ENCODE results near the gene CAMK2A. TPM values are rescaled to one million over a fixed set of nuclear protein-coding genes. Genes with fewer than 3 reads are reported as not detected.

Gene CAMK2A
- total and polyA plus RNA-seq, 2 experiments from 2014 or later = 0.18 TPM; not detected in 1

GRCh38 chr5:150242251-150242894 lies 47.2 kb downstream of the CAMK2A start (continued):
- TF ChIP-seq EZH2 (IDR thresholded peaks at IDR 0.05; ENCODE audit: low read depth, unreplicated experiment) = no peak
- TF ChIP-seq EZH2phosphoT487 (IDR thresholded peaks at IDR 0.05; ENCODE audit: unreplicated experiment) = no peak
- TF ChIP-seq REST (IDR thresholded peaks at IDR 0.05; ENCODE audit: unreplicated experiment) = no peak
- no peak for TF ChIP-seq NANOG (IDR thresholded peaks at IDR 0.05; ENCODE audit: borderline replicate concordance)
- TF ChIP-seq POLR2AphosphoS5 (IDR thresholded peaks at IDR 0.05; ENCODE audit: low read depth) = no peak

GRCh38 chr5:150241298-150242160 lies 48.0 kb downstream of the CAMK2A start:
- H3K27ac Mint-ChIP-seq = no peak overlapping the region
- Histone ChIP-seq H3K79me2 (replicated peaks; ENCODE audit: insufficient read depth) (no peaks in the 10 kb centered on the region), H3F3A (replicated peaks; ENCODE audit: low read depth) (no peaks in the 10 kb centered on the region), H3K4me3 (no peak overlapping the region), H4K20me1 (replicated peaks; ENCODE audit: insufficient read depth) (no peaks in the 10 kb centered on the region), H3K4me1 (ENCODE audit: insufficient read depth) (no peaks in the 10 kb centered on the region), H3K9me2 (ENCODE audit: insufficient read depth) (no peaks in the 10 kb centered on the region), H3K27ac (ENCODE audit: low read depth) (no peak overlapping the region), H3K27me3 (ENCODE audit: insufficient read depth) (no peaks in the 10 kb centered on the region), H2AFZ (no peak overlapping the region), H3K4me2 (no peak overlapping the region), H3K36me3 (ENCODE audit: insufficient read depth) (no peaks in the 10 kb centered on the region)
- no peak for DNase-seq (ENCODE audit: low spot score)
- H3K9me3 Mint-ChIP-seq = no peaks in the 10 kb centered on the region
- H3K36me3 Mint-ChIP-seq (ENCODE audit: low read depth) = no peaks in the 10 kb centered on the region
- peaks cover 3% of the 10 kb centered on the region; the same call in 1 of the 3 replicates for H3K4me1 Mint-ChIP-seq
- peak; percentile 41 for ATAC-seq
- peaks cover 4% of the 10 kb centered on the region for H3K27me3 Mint-ChIP-seq (ENCODE audit: insufficient read depth, low read depth, poor library complexity)
- no peak overlapping the region for H3K4me3 Mint-ChIP-seq
- no peak for TF ChIP-seq CTCF (conservative IDR thresholded peaks at IDR 0.05; ENCODE audit: low read depth in 2 of 2)
- no peak for TF ChIP-seq ZNF331 (CRISPR knock-in tag; IDR thresholded peaks at IDR 0.05; ENCODE audit: low read depth)
- TF ChIP-seq JUNB (IDR thresholded peaks at IDR 0.05; ENCODE audit: unreplicated experiment) = no peak
- no peak for TF ChIP-seq CREB1 (CRISPR knock-in tag; IDR thresholded peaks at IDR 0.05; ENCODE audit: low read depth)
- no peak for TF ChIP-seq ZNF114 (CRISPR knock-in tag; IDR thresholded peaks at IDR 0.05)
- TF ChIP-seq STAT1 (IDR thresholded peaks at IDR 0.05; ENCODE audit: unreplicated experiment) = no peak
- no peak for TF ChIP-seq ZNF462 (CRISPR knock-in tag; IDR thresholded peaks at IDR 0.05)
